ENCODE results near the gene ANKRD29. TPM values are rescaled to one million over a fixed set of nuclear protein-coding genes. Genes with fewer than 3 reads are reported as not detected.

The ANKRD29 gene
- total RNA-seq, 2 experiments from 2014 or later: not detected

GRCh38 chr18:23570912-23571504, 91.7 kb downstream of the ANKRD29 start:
- POLR2A ChIA-PET: interaction anchor here (0.6 to 1.3 kb wide), 3 partner anchors 12 to 47 kb away, joined by 3 to 4 read pairs (median 4); no protein-coding TSS in a partner anchor
- H3K9me2 ChIP-seq (ENCODE audit: insufficient read depth, low read length): no peaks in the 10 kb centered on the region
- no peaks in the 10 kb centered on the region for H3K79me2 ChIP-seq (ENCODE audit: insufficient read depth, low read depth, low read length)
- H3K4me1 ChIP-seq (ENCODE audit: insufficient read depth, low read length, poor library complexity, severe bottlenecking): peaks cover 7% of the 10 kb centered on the region
- no peak overlapping the region for H3K27ac ChIP-seq (ENCODE audit: low read depth, low read length, poor library complexity, severe bottlenecking)
- no peak overlapping the region for H3K4me2 ChIP-seq (ENCODE audit: low read length)
- CTCF ChIA-PET (ENCODE audit: unreplicated experiment): no interaction called here
- H3K4me3 ChIP-seq (ENCODE audit: low read depth, low read length, poor library complexity, severe bottlenecking): no peak overlapping the region
- no TSS peak for BruUV-seq (replicated peaks)
- no peaks in the 10 kb centered on the region for H4K20me1 ChIP-seq (ENCODE audit: insufficient read depth, low read length)
- H3K36me3 ChIP-seq (ENCODE audit: insufficient read depth, low read length): peaks cover 76% of the 10 kb centered on the region
- DNase-seq (ENCODE audit: low spot score): no peak
- no peak overlapping the region for H2AFZ ChIP-seq (ENCODE audit: low read length)
- intact Hi-C loops (cut with micrococcal nuclease; ENCODE audit: unreplicated experiment): no loop called here
- H3K9me3 ChIP-seq (ENCODE audit: low read length): no peaks in the 10 kb centered on the region
- TF ChIP-seq EZH2phosphoT487 (IDR thresholded peaks at IDR 0.05; ENCODE audit: borderline replicate concordance, low read depth, low read length) (no peak), CTCF (conservative IDR thresholded peaks at IDR 0.05; ENCODE audit: low read length) (no peak)

- DNase-seq (ENCODE audit: low spot score): no peak
- Histone ChIP-seq H3K79me2 (ENCODE audit: insufficient read depth, low read depth, low read length) (no peaks in the 10 kb centered on the region), H3K9me2 (ENCODE audit: insufficient read depth, low read length) (no peaks in the 10 kb centered on the region), H3K4me1 (ENCODE audit: insufficient read depth, low read length, poor library complexity, severe bottlenecking) (peaks cover 7% of the 10 kb centered on the region), H4K20me1 (ENCODE audit: insufficient read depth, low read length) (no peaks in the 10 kb centered on the region), H3K4me2 (ENCODE audit: low read length) (no peak overlapping the region), H3K27ac (ENCODE audit: low read depth, low read length, poor library complexity, severe bottlenecking) (no peak overlapping the region), H3K36me3 (ENCODE audit: insufficient read depth, low read length) (peaks cover 83% of the 10 kb centered on the region), H3K9me3 (ENCODE audit: low read length) (no peaks in the 10 kb centered on the region), H3K4me3 (ENCODE audit: low read depth, low read length, poor library complexity, severe bottlenecking) (no peak overlapping the region), H2AFZ (ENCODE audit: low read length) (no peak overlapping the region)
- TF ChIP-seq EZH2phosphoT487 (IDR thresholded peaks at IDR 0.05; ENCODE audit: borderline replicate concordance, low read depth, low read length) (no peak), CTCF (conservative IDR thresholded peaks at IDR 0.05; ENCODE audit: low read length) (no peak)
- no TSS peak for BruUV-seq (replicated peaks)
- intact Hi-C loops (cut with micrococcal nuclease; ENCODE audit: unreplicated experiment): no loop called here
- ChIA-PET CTCF (ENCODE audit: unreplicated experiment) (interaction anchor here (0.9 kb wide), 1 partner anchor 12 kb away, joined by 3 read pairs; no protein-coding TSS in a partner anchor), POLR2A (interaction anchor here (0.5 to 1.0 kb wide), 4 partner anchors 16 to 1739 kb away, joined by 3 to 4 read pairs (median 3); partner anchors contain the start of gene NPC1)
These were observed 93.2 kb downstream of the ANKRD29 start for GRCh38 chr18:23569299-23570063.

Measured in OCI-LY7 (cell line).